HCT116 (cell line): ENCODE measurements around the gene CYB5B. TPM values are rescaled to one million over a fixed set of nuclear protein-coding genes. Genes with fewer than 3 reads are reported as not detected.
A peak's percentile ranks its signal among the peaks of the same experiment; 100 is the strongest.

ENCODE experiments used
- ATAC-seq: fragments of 200-7000 bp; cut with Tn5 transposase; 2 replicates; pipeline ENCODE4 v1.9.1; 2020; ENCODE audit warnings: mild to moderate bottlenecking, moderate library complexity
- BruUV-seq: library from RNA; stranded (reverse); fragments of 400-500 nt; replicated peaks from 2 replicates; lab custom pipeline; 2021; lab: Mats Ljungman, UMichigan
- CTCF ChIA-PET: fragments of 300-600 bp; sonication (Branson Sonifier 250); formaldehyde crosslinking; loops from one replicate; lab custom pipeline; 2021; ENCODE audit warnings: antibody characterized with exemption; lab: Charles Lee
- POLR2A ChIA-PET: fragments of 300-600, 350-600 bp; sonication (Branson Sonifier 250); formaldehyde crosslinking; loops from one replicate; lab custom pipeline; 2021; ENCODE audit warnings: antibody characterized with exemption; lab: Charles Lee
- RAD21 ChIA-PET, 2 experiments: fragments of 300-600 bp; sonication (Branson Sonifier 250); formaldehyde crosslinking; loops; one replicate each; lab custom pipeline; 2023; ENCODE audit warnings: low total read pairs in 2 of 2; ENCODE audit not compliant: uncharacterized antibody in 2 of 2, unreplicated experiment in 2 of 2, low non-redundant PET in 1 of 2; lab: Charles Lee
- DNase-seq: peaks from one replicate; pipeline ENCODE4 v3.0.0-alpha.2; 2010; ENCODE audit warnings: low read depth, low spot score
- H2AFZ ChIP-seq: fragments of 200-600 bp; shearing (Covaris generic), sonication (generic); 2 replicates; pipeline ENCODE4 v1.6.1; 2017; ENCODE audit warnings: low read depth, mixed run types, mixed read lengths, antibody characterized with exemption, low read length; ENCODE audit not compliant: poor library complexity, severe bottlenecking
- H3K27ac ChIP-seq: 2 replicates; pipeline ENCODE4 v1.5.1; 2012; ENCODE audit warnings: low read depth, low read length
- H3K27me3 ChIP-seq: fragments of 200-600 bp; sonication (generic); 2 replicates; pipeline ENCODE4 v1.6.1; 2016; ENCODE audit warnings: mixed run types, low read length, mixed read lengths; ENCODE audit not compliant: insufficient read depth
- H3K36me3 ChIP-seq, 2 experiments: fragments of 200-500 bp in 1 of 2; fragments of 200-600 bp in 1 of 2; sonication (Bioruptor generic) in 1 of 2; sonication (generic) in 1 of 2; 2 replicates each; pipeline versions ENCODE4 v1.5.1 to v1.6.1; 2014 to 2016; ENCODE audit warnings: low read length in 2 of 2, inconsistent platforms in 1 of 2, mixed read lengths in 1 of 2, mixed run types in 1 of 2; ENCODE audit not compliant: insufficient read depth in 2 of 2, control insufficient read depth in 1 of 2
- H3K4me1 ChIP-seq, 2 experiments: fragments of 200-600 bp in 1 of 2; sonication (generic) in 1 of 2; 2 replicates each; pipeline versions ENCODE4 v1.5.1 to v1.6.1; 2012 to 2017; ENCODE audit warnings: low read length in 2 of 2, inconsistent platforms in 1 of 2, mild to moderate bottlenecking in 1 of 2, mixed read lengths in 1 of 2, mixed run types in 1 of 2, moderate library complexity in 1 of 2; ENCODE audit not compliant: insufficient read depth in 2 of 2, control insufficient read depth in 1 of 2
- H3K4me2 ChIP-seq: fragments of 200-600 bp; sonication (generic); 2 replicates; pipeline ENCODE4 v1.6.1; 2017; ENCODE audit warnings: mixed run types, low read length, mixed read lengths
- H3K4me3 ChIP-seq, 2 experiments: fragments of 200-600 bp in 1 of 2; sonication (generic) in 1 of 2; replicated peaks in 1 of 2; 2 replicates each; pipeline ENCODE4 v1.5.1; 2011 to 2016; ENCODE audit warnings: low read length in 2 of 2, control low read depth in 1 of 2, low read depth in 1 of 2, mild to moderate bottlenecking in 1 of 2, mixed read lengths in 1 of 2, mixed run types in 1 of 2
- H3K79me2 ChIP-seq: fragments of 200-600 bp; sonication (generic); 2 replicates; pipeline ENCODE4 v1.6.1; 2017; ENCODE audit warnings: mild to moderate bottlenecking, mixed run types, low read length, moderate library complexity, mixed read lengths; ENCODE audit not compliant: insufficient read depth
- H3K9ac ChIP-seq: fragments of 200-600 bp; sonication (generic); 2 replicates; pipeline ENCODE4 v1.6.1; 2016; ENCODE audit warnings: low read length, mixed read lengths
- H3K9me2 ChIP-seq: fragments of 200-600 bp; sonication (generic), shearing (Covaris generic); 2 replicates; pipeline ENCODE4 v1.6.1; 2017; ENCODE audit warnings: mixed run types, mild to moderate bottlenecking, moderate library complexity; ENCODE audit not compliant: insufficient read depth
- H3K9me3 ChIP-seq, 2 experiments: fragments of 200-500 bp in 1 of 2; fragments of 200-600 bp in 1 of 2; sonication (Bioruptor generic) in 1 of 2; sonication (generic) in 1 of 2; 2 replicates each; pipeline ENCODE4 v1.6.1; 2014 to 2017; ENCODE audit warnings: low read length in 2 of 2, mixed read lengths in 2 of 2, inconsistent platforms in 1 of 2, low read depth in 1 of 2, mild to moderate bottlenecking in 1 of 2, mixed run types in 1 of 2, moderate library complexity in 1 of 2; ENCODE audit not compliant: control insufficient read depth in 1 of 2, insufficient read depth in 1 of 2
- H4K20me1 ChIP-seq: fragments of 200-600 bp; sonication (generic), shearing (Covaris generic); 2 replicates; pipeline ENCODE4 v1.6.1; 2017; ENCODE audit warnings: mixed run types, mild to moderate bottlenecking, moderate library complexity; ENCODE audit not compliant: insufficient read depth
- CBX3 ChIP-seq: IDR thresholded peaks from 2 replicates; pipeline ENCODE4 v1.6.1; 2012; ENCODE audit warnings: low read depth
- CEBPB ChIP-seq: IDR thresholded peaks from 2 replicates; pipeline ENCODE4 v1.6.1; 2012; ENCODE audit warnings: low read depth
- EGR1 ChIP-seq: IDR thresholded peaks from 2 replicates; pipeline ENCODE4 v1.6.1; 2012; ENCODE audit warnings: low read depth
- EZH2 ChIP-seq: fragments of 200-600 bp; sonication (generic); IDR thresholded peaks from 2 replicates; pipeline ENCODE4 v1.6.1; 2017; ENCODE audit warnings: antibody characterized with exemption, mixed run types
- EZH2phosphoT487 ChIP-seq: fragments of 200-600 bp; IDR thresholded peaks from 2 replicates; pipeline ENCODE4 v1.6.1; 2018; ENCODE audit warnings: antibody characterized with exemption, borderline replicate concordance
- FOSL1 ChIP-seq: IDR thresholded peaks from 2 replicates; pipeline ENCODE4 v1.6.1; 2012; ENCODE audit warnings: low read depth
- JUND ChIP-seq: IDR thresholded peaks from 2 replicates; pipeline ENCODE4 v1.6.1; 2012
- MAX ChIP-seq: IDR thresholded peaks from 2 replicates; pipeline ENCODE4 v1.6.1; 2012
- RAD21 ChIP-seq: IDR thresholded peaks from 2 replicates; pipeline ENCODE4 v1.6.1; 2012; ENCODE audit warnings: low read depth, mild to moderate bottlenecking
- SP1 ChIP-seq: IDR thresholded peaks from 2 replicates; pipeline ENCODE4 v1.6.1; 2012; ENCODE audit warnings: low read depth
- TCF7L2 ChIP-seq: IDR thresholded peaks from 2 replicates; pipeline ENCODE4 v1.7.0; 2011; ENCODE audit warnings: borderline replicate concordance, inconsistent platforms; ENCODE audit not compliant: insufficient read depth, insufficient read length; ENCODE audit errors: extremely low read depth
- YY1 ChIP-seq: IDR thresholded peaks from 2 replicates; pipeline ENCODE4 v1.6.1; 2011; ENCODE audit warnings: low read length, low read depth, moderate library complexity, mild to moderate bottlenecking; ENCODE audit not compliant: insufficient replicate concordance; ENCODE audit errors: extremely low read depth
- ZFX ChIP-seq: fragments of 450-650 bp; IDR thresholded peaks from 2 replicates; pipeline ENCODE4 v1.6.1; 2017
- ZNF274 ChIP-seq: fragments of 200-500 bp; sonication (Bioruptor generic); IDR thresholded peaks from 2 replicates; pipeline ENCODE4 v1.6.1; 2014; ENCODE audit warnings: mild to moderate bottlenecking, low read depth, low read length, inconsistent platforms
- intact Hi-C: fragments of 100-400 bp; cut with micrococcal nuclease; formaldehyde crosslinking; loops from 2 replicates; pipeline ENCODE4 v1.10.0; 2022
- total RNA-seq: library from RNA; stranded (reverse); gene quantifications from one replicate; pipeline ENCODE4 v1.2.1, GENCODE V29; 2021; ENCODE audit not compliant: unreplicated experiment
- TF ChIP-seq, protein P1 (sequence below): IDR thresholded peaks from 2 replicates; pipeline ENCODE4 v1.6.1; 2011; ENCODE audit warnings: mild to moderate bottlenecking, low read length, moderate library complexity; ENCODE audit not compliant: insufficient replicate concordance; ENCODE audit errors: extremely low read depth
- TF ChIP-seq, protein P2 (sequence below): IDR thresholded peaks from 2 replicates; pipeline ENCODE4 v1.6.1; 2012

Gene CYB5B
- total RNA-seq, 1 experiment from 2014 or later = 689 TPM

- no peak for TF ChIP-seq TCF7L2
- 0 out of 2 replicates have a peak, but pooled peaks have one; percentile 38 for TF ChIP-seq MAX
- TF ChIP-seq, all 23 proteins: peak for 10
Observed at GRCh38 chr16:69476920-69477443, 52.6 kb downstream of the CYB5B start (continued).

DNA sequence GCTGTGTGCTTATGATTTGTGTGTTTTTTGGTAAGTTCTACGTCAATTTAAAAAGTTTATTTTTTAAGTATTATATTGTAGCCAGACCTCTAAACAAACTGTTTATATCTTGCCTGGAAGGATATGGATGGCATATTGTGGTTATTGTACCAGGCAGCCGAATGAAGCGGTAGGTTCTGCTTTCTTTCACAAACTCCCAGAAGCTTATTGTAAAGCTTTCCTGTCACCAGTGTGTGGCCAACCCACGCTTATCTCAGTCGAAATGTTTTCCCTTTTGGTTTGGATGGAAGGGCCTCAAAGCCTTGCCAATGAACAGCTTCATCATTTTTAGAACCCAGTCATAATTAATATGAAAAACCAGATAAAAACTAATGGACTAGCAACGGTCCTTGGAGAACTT is 53.1 kb downstream of the CYB5B start:
- Histone ChIP-seq H3K9ac (peak overlapping the region; percentile 37), H3K79me2 (peaks cover 5% of the 10 kb centered on the region), H3K9me2 (no peaks in the 10 kb centered on the region), H3K4me3 (peak overlapping the region in 1 of 2 experiments; percentile 21; a peak in 2 of 4 replicates), H3K36me3 (no peaks in the 10 kb centered on the region), H3K27ac (peak overlapping the region; percentile 83), H4K20me1 (no peaks in the 10 kb centered on the region), H3K27me3 (no peaks in the 10 kb centered on the region)
- TF ChIP-seq YY1 (no peak), RAD21 (no peak), EGR1 (no peak), EZH2phosphoT487 (no peak), CBX3 (no peak), JUND (no peak), CEBPB (no peak), TCF7L2 (no peak), ZNF274 (no peak), MAX (no peak), FOSL1 (no peak), ZFX (no peak), EZH2 (no peak), SP1 (no peak)
- TF ChIP-seq, protein P1, sequence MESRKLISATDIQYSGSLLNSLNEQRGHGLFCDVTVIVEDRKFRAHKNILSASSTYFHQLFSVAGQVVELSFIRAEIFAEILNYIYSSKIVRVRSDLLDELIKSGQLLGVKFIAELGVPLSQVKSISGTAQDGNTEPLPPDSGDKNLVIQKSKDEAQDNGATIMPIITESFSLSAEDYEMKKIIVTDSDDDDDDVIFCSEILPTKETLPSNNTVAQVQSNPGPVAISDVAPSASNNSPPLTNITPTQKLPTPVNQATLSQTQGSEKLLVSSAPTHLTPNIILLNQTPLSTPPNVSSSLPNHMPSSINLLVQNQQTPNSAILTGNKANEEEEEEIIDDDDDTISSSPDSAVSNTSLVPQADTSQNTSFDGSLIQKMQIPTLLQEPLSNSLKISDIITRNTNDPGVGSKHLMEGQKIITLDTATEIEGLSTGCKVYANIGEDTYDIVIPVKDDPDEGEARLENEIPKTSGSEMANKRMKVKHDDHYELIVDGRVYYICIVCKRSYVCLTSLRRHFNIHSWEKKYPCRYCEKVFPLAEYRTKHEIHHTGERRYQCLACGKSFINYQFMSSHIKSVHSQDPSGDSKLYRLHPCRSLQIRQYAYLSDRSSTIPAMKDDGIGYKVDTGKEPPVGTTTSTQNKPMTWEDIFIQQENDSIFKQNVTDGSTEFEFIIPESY = no peak
- TF ChIP-seq, protein P2, sequence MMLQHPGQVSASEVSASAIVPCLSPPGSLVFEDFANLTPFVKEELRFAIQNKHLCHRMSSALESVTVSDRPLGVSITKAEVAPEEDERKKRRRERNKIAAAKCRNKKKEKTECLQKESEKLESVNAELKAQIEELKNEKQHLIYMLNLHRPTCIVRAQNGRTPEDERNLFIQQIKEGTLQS = no peak
- TF ChIP-seq, all 23 proteins: peak for 0
- no peak for DNase-seq
- Histone ChIP-seq H3K4me2 (peak overlapping the region; percentile 54), H3K4me1 (peaks cover 89 to 93% of the 10 kb centered on the region in 2 experiments), H2AFZ (no peak overlapping the region), H3K9me3 (no peaks in the 10 kb centered on the region)
- TSS peak; percentile 7 for BruUV-seq
- intact Hi-C loops = loop anchor here (5.0 kb wide), 1 partner anchor 80 kb away; no protein-coding TSS in a partner anchor
- ChIA-PET POLR2A (interaction anchor here (0.8 to 1.5 kb wide), 7 partner anchors 16 to 82 kb away, joined by 3 to 5 read pairs (median 4); no protein-coding TSS in a partner anchor), RAD21 (no interaction called here), CTCF (interaction anchor here (1.0 to 1.2 kb wide), 2 partner anchors 12 to 18 kb away, joined by 3 to 5 read pairs; no protein-coding TSS in a partner anchor)
- ATAC-seq = no peak
